ENCODE measurements around the gene ESD.

GRCh38 chr13:46803586-46803985 is 6.6 kb upstream of the ESD start:
- TF ChIP-seq CTCF (IDR thresholded peaks at IDR 0.05): no peak
- no peak for TF ChIP-seq POLR2A (IDR thresholded peaks at IDR 0.05)
